Prostate gland (tissue), 2 donors: ENCODE data around the gene RGS12. TPM values are rescaled to one million over a fixed set of nuclear protein-coding genes. Genes with fewer than 3 reads are reported as not detected.

Source experiments
- DNase-seq: peaks from one replicate; pipeline ENCODE4 v3.0.0-alpha.2; 2019; ENCODE audit warnings: low spot score
- H3K27ac ChIP-seq, 2 donors: fragments of 200-600 bp; sonication (generic); 2 replicates each; pipeline ENCODE4 v1.5.1; 2017 to 2019
- H3K27me3 ChIP-seq: fragments of 200-600 bp; sonication (generic); replicated peaks from 2 replicates; pipeline ENCODE4 v1.5.1; 2019; ENCODE audit not compliant: insufficient read depth
- H3K36me3 ChIP-seq, 2 donors: fragments of 200-600 bp; sonication (generic); 1 replicate in 1 of 2; 2 replicates in 1 of 2; pipeline versions ENCODE4 v1.5.1 to v1.8.1; 2017 to 2019
- H3K4me1 ChIP-seq: fragments of 200-600 bp; sonication (generic); replicated peaks from 2 replicates; pipeline ENCODE4 v1.5.1; 2019
- H3K4me3 ChIP-seq, 2 donors: fragments of 200-600 bp; sonication (generic); 2 replicates each; pipeline ENCODE4 v1.5.1; 2017 to 2019
- H3K9me3 ChIP-seq: fragments of 200-600 bp; sonication (generic); 2 replicates; pipeline ENCODE4 v1.5.1; 2017
- POLR2A ChIP-seq: fragments of 450-650 bp; IDR thresholded peaks from one replicate; pipeline ENCODE4 v1.6.1; 2016; ENCODE audit warnings: antibody characterized with exemption, mild to moderate bottlenecking
- POLR2AphosphoS5 ChIP-seq: sonication (generic); formaldehyde crosslinking; IDR thresholded peaks from one replicate; pipeline ENCODE4 v1.6.1; 2017; ENCODE audit warnings: antibody characterized with exemption
- WGBS: methylation state at CpG from one replicate; pipeline ENCODE4 v1.1.5; 2018; 5-methylcytosine and 5-hydroxymethylcytosine counted together
- intact Hi-C: fragments of 100-400 bp; cut with DNase I; formaldehyde crosslinking; loops from one replicate; pipeline ENCODE4 v1.14.2; 2022
- total RNA-seq, 2 donors: library from RNA; depleted of rRNA; stranded (reverse); fragments of >200 nt; gene quantifications; one replicate each; pipeline ENCODE4 v1.1.0, GENCODE V29; 2016
- TF ChIP-seq, protein P1 (sequence below), 4 experiments: fragments of 200-600 bp in 2 of 4; fragments of 450-650 bp in 2 of 4; sonication (generic) in 2 of 4; IDR thresholded peaks; 1 replicate in 3 of 4; 2 replicates in 1 of 4; pipeline ENCODE4 v1.5.1; 2016 to 2019; ENCODE audit warnings: antibody characterized with exemption in 4 of 4, mild to moderate bottlenecking in 2 of 4, moderate library complexity in 2 of 4

RGS12 gene
- total RNA-seq, 2 donors from 2014 or later = 33.7 to 36.5 TPM

DNA sequence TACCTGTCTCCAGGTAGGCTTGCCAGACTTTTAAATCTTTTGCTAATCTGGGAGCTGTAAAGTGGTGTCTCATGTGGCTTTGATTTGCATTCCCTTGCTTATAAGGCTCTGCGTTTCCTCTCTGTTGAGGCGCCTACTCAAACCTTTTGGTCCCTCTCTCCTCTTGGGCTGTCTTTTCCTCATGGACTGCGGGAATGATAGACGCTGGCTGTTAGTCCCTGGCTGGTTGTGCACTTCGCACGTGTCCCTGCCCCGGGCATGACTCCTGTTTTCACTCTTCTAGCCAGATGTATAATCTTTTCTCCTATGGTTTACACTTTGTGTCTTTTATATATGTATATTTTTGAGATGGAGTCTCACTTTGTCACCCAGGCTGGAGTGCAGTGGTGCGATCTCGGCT is 39.7 kb downstream of the RGS12 start:
- H3K4me3 ChIP-seq = no peak overlapping the region
- H3K9me3 ChIP-seq = no peaks in the 10 kb centered on the region
- intact Hi-C loops = no loop called here
- no peaks in the 10 kb centered on the region for H3K27me3 ChIP-seq
- H3K27ac ChIP-seq = no peak overlapping the region
- no peak for TF ChIP-seq POLR2AphosphoS5
- TF ChIP-seq, protein P1, sequence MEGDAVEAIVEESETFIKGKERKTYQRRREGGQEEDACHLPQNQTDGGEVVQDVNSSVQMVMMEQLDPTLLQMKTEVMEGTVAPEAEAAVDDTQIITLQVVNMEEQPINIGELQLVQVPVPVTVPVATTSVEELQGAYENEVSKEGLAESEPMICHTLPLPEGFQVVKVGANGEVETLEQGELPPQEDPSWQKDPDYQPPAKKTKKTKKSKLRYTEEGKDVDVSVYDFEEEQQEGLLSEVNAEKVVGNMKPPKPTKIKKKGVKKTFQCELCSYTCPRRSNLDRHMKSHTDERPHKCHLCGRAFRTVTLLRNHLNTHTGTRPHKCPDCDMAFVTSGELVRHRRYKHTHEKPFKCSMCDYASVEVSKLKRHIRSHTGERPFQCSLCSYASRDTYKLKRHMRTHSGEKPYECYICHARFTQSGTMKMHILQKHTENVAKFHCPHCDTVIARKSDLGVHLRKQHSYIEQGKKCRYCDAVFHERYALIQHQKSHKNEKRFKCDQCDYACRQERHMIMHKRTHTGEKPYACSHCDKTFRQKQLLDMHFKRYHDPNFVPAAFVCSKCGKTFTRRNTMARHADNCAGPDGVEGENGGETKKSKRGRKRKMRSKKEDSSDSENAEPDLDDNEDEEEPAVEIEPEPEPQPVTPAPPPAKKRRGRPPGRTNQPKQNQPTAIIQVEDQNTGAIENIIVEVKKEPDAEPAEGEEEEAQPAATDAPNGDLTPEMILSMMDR (IDR thresholded peaks at IDR 0.05) = no peak
- no peak for TF ChIP-seq POLR2A
- WGBS = 95% methylated on average over 9 of the region's 9 CpGs
- no peaks in the 10 kb centered on the region for H3K36me3 ChIP-seq
- H3K4me1 ChIP-seq = no peaks in the 10 kb centered on the region
- DNase-seq = no peak

DNA sequence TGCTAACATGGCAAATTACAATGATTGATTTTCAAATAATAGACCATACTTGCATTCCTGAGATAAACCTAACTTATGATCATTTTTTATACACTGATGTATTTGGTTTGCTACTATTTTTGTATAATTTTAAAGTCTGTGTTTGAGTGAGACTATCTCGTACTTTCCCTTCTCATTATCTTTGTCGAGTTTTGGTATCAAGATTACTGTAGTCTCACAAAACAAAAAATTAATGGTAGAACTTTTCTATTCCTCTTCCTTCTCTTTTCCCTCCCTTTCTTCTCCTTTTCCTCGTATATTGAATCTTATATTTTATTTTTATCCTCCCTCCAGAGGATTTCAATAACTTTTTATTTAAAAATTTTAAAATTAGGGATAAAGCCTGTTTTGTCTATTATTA is 41.5 kb downstream of the RGS12 start:
- 87% methylated on average over 3 of the region's 3 CpGs for WGBS
- TF ChIP-seq POLR2A (no peak), POLR2AphosphoS5 (no peak)
- TF ChIP-seq, protein P1 (IDR thresholded peaks at IDR 0.05) = no peak
- Histone ChIP-seq H3K4me1 (no peaks in the 10 kb centered on the region), H3K27ac (no peak overlapping the region), H3K27me3 (no peaks in the 10 kb centered on the region), H3K9me3 (no peaks in the 10 kb centered on the region), H3K4me3 (no peak overlapping the region), H3K36me3 (no peaks in the 10 kb centered on the region)
- intact Hi-C loops = no loop called here
- DNase-seq = no peak

DNA sequence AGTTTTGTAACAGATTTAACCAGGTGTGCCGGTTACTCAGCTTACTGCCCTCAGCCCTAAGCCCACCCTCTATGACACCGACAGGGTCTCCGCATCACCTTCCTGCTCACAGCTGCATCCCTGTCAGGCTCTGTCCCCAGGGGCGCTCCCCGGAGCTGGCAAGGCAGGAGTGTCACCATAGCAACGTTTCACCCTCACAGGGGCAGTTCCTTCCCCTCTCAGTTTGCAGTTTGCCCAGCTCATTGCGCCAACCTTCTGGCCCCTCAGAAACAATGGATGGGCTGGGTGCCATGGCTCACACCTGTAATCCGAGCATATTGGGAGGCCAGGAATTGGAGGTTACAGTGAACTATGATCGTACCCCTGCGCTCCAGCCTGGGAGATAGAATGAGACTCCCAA is 42.6 kb downstream of the RGS12 start:
- DNase-seq = no peak
- no peaks in the 10 kb centered on the region for H3K27me3 ChIP-seq
- no peak overlapping the region for H3K4me3 ChIP-seq
- no peak for TF ChIP-seq POLR2A
- no peak for TF ChIP-seq POLR2AphosphoS5
- TF ChIP-seq, protein P1 (IDR thresholded peaks at IDR 0.05) = no peak
- no peaks in the 10 kb centered on the region for H3K4me1 ChIP-seq
- intact Hi-C loops = no loop called here
- no peaks in the 10 kb centered on the region for H3K36me3 ChIP-seq
- WGBS = 47% methylated on average over 10 of the region's 10 CpGs
- no peaks in the 10 kb centered on the region for H3K9me3 ChIP-seq
- no peak overlapping the region for H3K27ac ChIP-seq

DNA sequence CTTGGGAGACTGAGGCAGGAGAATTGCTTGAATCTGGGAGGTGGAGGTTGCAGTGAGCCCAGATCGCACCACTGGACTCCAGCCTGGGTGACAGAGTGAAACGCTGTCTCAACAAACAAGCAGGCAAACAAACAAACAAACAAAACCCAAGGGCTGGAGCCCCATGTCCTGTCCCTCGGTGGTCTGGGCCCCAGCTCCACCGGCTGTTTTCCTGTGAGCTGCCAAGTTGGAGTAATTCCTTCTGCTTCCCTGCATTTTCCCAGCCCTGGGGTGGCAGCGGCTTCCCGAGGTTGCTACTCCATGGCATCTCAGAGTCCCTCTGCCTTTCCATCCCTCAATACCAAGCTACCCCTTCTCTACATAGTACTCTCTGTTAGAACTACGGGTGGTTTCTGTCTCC is 43.2 kb downstream of the RGS12 start:
- intact Hi-C loops = no loop called here
- no peak for DNase-seq
- TF ChIP-seq, protein P1 (IDR thresholded peaks at IDR 0.05) = no peak
- TF ChIP-seq POLR2A = no peak
- TF ChIP-seq POLR2AphosphoS5 = no peak
- WGBS = 85% methylated on average over 7 of the region's 7 CpGs
- no peaks in the 10 kb centered on the region for H3K36me3 ChIP-seq
- H3K4me3 ChIP-seq = no peak overlapping the region
- no peak overlapping the region for H3K27ac ChIP-seq
- H3K4me1 ChIP-seq = no peaks in the 10 kb centered on the region
- H3K9me3 ChIP-seq = no peaks in the 10 kb centered on the region
- no peaks in the 10 kb centered on the region for H3K27me3 ChIP-seq

DNA sequence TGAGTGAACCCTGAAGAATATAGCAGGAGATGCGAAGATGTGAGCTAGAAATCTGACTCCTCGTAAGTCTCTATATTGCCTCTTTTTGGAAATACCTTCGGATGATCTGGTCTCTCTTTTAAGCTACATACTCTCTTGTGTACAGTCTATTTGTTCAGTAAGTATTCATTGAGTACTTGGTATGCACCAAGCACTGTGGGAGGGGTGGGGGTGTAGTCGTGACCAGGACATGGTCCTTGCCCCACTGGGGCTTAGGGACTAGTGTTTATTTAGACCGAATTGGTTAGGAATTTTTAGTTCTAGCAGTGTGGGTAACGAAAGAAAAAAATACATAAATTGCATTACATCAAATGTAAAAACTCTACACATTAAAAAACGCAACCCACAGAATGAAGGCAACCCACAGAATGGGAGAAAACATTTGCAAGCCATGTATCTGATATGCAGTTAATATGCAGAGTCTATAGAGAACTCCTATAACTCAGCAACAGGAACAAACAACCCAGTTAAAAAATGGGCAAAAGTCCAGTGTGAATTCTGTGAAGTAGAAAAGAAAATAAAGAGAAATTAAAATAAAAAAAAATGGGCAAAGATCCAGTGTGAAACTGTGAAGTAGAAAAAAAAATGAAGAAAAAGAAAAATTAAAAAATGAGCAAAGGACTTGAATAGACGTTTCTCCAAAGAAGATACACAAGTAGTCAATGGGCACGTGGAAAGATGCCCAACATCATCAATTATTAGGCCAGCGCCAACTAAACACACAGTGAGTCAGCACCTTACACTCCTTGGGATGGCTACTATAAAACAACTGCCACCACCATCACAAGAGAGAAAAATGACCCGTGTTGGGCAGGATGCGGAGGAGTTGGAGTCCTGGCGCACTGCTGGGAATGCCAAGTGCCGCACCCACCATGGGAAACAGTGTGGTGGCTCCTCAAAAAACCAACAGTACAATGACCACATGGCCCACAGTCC is 43.8 kb downstream of the RGS12 start:
- Histone ChIP-seq H3K27ac (no peak overlapping the region), H3K4me3 (no peak overlapping the region), H3K36me3 (no peaks in the 10 kb centered on the region), H3K4me1 (no peaks in the 10 kb centered on the region), H3K27me3 (no peaks in the 10 kb centered on the region), H3K9me3 (no peaks in the 10 kb centered on the region)
- intact Hi-C loops = no loop called here
- 90% methylated on average over 14 of the region's 14 CpGs for WGBS
- no peak for DNase-seq
- TF ChIP-seq POLR2A (no peak), POLR2AphosphoS5 (no peak)
- TF ChIP-seq, protein P1 (IDR thresholded peaks at IDR 0.05) = no peak
